GM19099 (cell line): ENCODE measurements around the gene PPAN.
A peak's percentile ranks its signal among the peaks of the same experiment; 100 is the strongest.

ENCODE experiments used
- POLR2A ChIP-seq: IDR thresholded peaks from 3 replicates; pipeline ENCODE4 v1.6.1; 2011; ENCODE audit warnings: low read depth; ENCODE audit not compliant: insufficient read length; ENCODE audit errors: extremely low read depth

Gene PPAN

DNA sequence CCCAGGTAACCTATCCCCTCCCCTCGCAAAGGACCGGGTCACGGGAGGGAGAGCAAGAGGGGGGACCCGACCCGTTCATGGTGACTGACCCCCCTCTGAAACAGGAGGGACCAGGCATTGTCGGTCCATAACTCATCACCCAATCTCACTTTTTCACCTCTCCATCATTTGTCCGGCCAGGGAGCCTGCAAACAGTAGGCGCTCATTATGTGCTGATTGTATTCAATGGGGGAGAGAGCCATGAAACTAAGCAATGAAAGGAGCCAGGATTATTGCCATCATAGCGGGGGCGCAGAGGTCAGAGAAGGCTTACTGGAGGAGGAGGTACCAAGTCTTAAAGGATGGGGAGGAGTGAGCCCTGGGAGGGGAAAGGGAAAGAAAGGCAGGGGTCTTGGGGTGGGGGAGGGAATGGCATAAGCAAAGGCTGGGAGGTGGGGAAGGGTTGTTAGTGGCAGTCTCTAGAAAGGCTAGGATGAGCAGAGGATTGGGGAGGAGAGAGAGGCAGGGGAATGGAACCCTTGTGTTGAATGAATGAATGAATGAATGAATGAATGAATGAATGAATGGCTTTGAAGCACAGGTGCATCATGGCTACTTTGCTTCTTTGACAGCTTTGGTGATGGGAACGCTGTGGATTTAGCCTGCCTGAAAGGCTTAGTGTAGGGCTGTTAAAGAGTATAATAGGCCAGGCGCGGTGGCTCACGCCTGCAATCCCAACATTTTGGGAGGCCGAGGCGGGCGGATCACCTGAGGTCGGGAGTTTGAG lies 18.7 kb upstream of the PPAN start:
- TF ChIP-seq POLR2A, result no peak

DNA sequence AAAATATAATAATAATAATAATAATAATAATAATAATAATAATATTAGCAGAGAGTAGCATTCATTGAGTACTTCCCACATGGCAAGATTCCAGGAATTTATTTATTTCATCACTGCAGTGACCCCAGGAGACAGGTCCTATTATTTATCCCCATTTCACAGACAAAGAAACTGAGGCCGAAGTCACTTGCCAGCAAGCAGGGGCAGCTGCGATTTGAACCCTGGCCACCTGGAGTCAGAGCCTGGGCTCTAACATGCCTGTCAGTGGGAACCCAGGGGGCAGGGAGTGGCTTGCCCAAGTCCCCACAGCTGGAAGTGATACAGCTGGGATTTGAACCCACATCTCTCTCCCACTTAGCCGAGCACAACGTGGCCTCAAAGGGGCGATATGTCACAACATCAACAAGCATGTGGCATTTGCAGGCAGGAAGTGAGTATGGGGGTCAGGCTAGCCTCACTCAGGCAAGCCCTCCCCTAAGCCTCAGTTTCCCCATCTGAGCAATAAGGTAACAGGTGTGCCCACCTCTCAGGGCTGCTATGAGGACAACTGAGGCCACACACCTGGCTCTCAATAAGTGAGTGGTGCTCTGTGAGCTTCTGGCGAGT lies 17.1 kb upstream of the PPAN start:
- no peak for TF ChIP-seq POLR2A

- TF ChIP-seq POLR2A, result no peak
These were observed 16.3 kb upstream of the PPAN start for GRCh38 chr19:10089801-10090375.

DNA sequence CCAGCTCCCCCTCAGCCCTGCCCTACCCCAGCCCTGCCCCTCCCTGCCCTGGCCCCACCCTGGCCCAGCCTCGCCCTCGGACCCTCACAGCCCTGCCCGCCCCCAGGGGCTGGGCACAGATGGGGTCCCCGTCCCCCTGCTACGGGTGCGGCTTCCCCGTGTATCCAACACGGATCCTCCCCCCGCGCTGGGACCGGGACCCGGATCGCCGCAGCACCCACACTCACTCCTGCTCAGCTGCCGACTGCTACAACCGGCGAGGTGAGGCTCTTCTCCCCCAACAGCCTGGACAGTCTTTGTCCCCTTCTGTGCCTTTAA lies 14.8 kb upstream of the PPAN start:
- no peak for TF ChIP-seq POLR2A

DNA sequence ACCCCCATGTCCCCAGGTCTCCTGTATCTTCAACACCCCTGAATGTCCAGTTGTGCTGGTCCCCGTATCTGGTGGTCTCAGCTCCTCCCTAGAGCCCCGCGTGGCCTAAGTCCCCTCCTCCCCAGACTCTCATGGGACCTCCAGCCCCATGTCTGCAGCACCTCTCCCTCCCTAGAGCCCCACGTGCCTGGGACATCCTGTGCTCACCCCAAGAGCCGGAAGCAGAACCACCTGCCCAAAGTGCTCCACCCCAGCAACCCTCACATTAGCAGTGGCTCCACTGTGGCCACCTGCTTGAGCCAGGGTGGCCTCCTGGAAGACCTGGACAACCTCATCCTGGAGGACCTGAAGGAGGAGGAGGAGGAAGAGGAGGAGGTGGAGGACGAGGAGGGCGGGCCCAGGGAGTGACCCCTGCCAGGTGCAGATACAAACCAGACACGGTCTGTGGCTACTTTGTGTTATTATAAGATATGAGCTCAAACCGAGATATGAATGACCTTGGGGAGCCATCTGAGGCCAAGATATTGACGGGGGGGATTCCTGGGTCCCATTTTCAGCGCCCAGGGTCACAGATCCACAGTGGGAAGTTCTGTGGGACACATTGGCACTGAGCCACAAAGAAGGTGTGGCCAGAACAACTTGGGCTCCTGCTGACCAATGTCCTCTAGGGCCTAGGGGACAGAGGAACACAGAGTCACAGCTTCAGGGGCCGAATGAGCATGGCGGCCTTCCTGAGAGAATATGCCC lies 14.1 kb upstream of the PPAN start:
- TF ChIP-seq POLR2A, result peak; percentile 20

- no peak for TF ChIP-seq POLR2A
These were observed 13.4 kb upstream of the PPAN start for GRCh38 chr19:10092648-10093294.

GRCh38 chr19:10093295-10094186 lies 12.6 kb upstream of the PPAN start:
- TF ChIP-seq POLR2A, result no peak

- TF ChIP-seq POLR2A, result no peak
These were observed 10.6 kb upstream of the PPAN start for GRCh38 chr19:10095622-10095947.

DNA sequence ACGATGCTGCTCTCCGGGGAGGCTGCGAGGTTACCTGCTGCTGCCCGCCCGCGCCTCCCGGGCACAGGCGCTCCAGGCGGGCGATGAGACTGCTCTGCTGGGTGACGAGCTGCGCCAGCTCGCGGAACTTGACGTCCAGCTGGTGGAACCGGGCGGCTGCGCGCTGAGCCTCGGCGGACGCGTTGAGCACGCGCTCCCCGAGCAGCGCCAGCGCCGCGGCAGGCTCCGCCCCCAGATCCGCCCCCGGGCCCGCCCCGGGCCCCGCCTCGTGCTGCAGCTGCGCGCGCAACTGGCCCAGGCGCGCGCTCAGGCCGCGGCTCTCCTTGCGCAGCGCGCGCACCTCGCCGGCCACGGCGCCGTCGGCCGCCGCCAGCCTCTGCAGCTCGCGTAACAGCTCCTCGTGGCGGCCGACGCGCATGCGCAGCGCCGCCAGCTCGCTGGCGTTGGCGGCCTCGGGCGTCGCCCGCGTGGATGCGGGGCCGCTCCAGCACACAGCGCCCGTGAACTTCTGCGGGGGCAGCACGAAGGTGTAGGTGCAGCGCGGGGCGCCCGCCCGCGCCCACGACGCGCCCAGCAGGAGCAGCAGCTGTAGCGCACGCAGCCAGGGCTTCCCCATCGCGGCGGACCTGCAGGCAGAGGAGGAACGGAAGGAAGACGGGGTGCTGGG lies 10.1 kb upstream of the PPAN start:
- peak; percentile 80 for TF ChIP-seq POLR2A

- TF ChIP-seq POLR2A, result no peak
These were observed 9.6 kb upstream of the PPAN start for GRCh38 chr19:10096615-10096963.

GRCh38 chr19:10100163-10100785 lies 5.9 kb upstream of the PPAN start:
- no peak for TF ChIP-seq POLR2A

DNA sequence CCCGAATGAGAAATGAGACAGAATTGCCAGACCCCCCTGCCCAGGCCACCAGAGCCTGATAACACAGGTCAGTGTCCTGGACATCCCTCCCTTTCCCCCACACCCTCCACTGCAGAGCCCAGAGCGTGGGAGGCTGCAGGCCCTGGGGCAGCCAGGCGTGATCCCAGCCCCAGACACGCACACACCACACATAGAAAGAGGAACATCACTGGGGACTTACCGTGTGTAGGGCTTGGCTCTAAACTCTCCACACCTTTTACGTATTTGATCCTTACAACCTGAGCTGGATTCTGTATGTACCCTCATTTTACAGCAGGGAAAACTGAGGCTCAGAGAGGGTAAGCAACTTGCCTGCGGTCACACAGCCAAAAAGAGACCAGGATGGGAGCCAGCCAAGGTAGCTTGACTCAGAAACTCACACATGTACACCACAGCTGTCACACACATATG lies 3.4 kb upstream of the PPAN start:
- TF ChIP-seq POLR2A, result peak; percentile 31

DNA sequence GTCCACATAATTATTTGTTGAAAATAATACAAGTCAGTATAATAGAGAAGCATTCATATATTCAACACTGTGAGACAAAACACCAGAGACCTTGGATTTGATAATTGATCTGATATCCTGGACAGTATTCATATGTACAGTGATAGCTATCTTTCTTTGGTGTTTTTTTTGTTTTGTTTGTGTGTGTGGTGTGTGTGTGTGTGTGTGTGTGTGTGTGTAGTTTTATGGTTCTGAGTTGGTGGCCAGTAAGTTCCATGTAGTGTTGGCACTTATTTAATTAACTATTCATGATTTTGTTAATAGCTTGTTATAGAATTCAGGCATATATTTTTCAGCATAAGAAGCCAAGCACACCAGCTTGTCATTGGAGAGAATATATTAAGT lies 2.0 kb upstream of the PPAN start:
- no peak for TF ChIP-seq POLR2A
